Cardiac fibroblast (primary cell): ENCODE data around the gene JPT1.

Experiments
- DNase-seq, 2 donors: peaks; one replicate each; pipeline versions ENCODE4 v3.0.0 to v3.0.0-alpha.2; 2010; ENCODE audit warnings: low read depth in 2 of 2
- H3K4me3 ChIP-seq, 2 donors: replicated peaks in 1 of 2; 1 replicate in 1 of 2; 2 replicates in 1 of 2; pipeline ENCODE4 v1.5.1; 2011; ENCODE audit warnings: low read depth in 2 of 2, low read length in 2 of 2, mild to moderate bottlenecking in 2 of 2, moderate library complexity in 1 of 2
- TF ChIP-seq, protein P1 (sequence below): IDR thresholded peaks from one replicate; pipeline ENCODE4 v1.5.1; 2011; ENCODE audit warnings: low read depth, mild to moderate bottlenecking, low read length, inconsistent platforms

The JPT1 gene

GRCh38 chr17:75086496-75087181, 67.7 kb downstream of the JPT1 start:
- no peak for DNase-seq
- TF ChIP-seq, protein P1, sequence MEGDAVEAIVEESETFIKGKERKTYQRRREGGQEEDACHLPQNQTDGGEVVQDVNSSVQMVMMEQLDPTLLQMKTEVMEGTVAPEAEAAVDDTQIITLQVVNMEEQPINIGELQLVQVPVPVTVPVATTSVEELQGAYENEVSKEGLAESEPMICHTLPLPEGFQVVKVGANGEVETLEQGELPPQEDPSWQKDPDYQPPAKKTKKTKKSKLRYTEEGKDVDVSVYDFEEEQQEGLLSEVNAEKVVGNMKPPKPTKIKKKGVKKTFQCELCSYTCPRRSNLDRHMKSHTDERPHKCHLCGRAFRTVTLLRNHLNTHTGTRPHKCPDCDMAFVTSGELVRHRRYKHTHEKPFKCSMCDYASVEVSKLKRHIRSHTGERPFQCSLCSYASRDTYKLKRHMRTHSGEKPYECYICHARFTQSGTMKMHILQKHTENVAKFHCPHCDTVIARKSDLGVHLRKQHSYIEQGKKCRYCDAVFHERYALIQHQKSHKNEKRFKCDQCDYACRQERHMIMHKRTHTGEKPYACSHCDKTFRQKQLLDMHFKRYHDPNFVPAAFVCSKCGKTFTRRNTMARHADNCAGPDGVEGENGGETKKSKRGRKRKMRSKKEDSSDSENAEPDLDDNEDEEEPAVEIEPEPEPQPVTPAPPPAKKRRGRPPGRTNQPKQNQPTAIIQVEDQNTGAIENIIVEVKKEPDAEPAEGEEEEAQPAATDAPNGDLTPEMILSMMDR, result no peak
- no peak overlapping the region for H3K4me3 ChIP-seq
